Effector memory CD8-positive, alpha-beta T cell (primary cell): ENCODE results near the gene CREG2.

Experiments used
- ATAC-seq: fragments of 150-1000 bp; cut with Tn5 transposase; replicated peaks from 2 replicates; pipeline ENCODE4 v1.10.0; 2021; ENCODE audit warnings: mild to moderate bottlenecking, moderate library complexity
- DNase-seq, 3 experiments: peaks; one replicate each; pipeline ENCODE4 v3.0.0; 2021
- H3K27ac Mint-ChIP-seq, 2 donors: one replicate each; pipeline ENCODE4 v1.8.0; 2022; ENCODE audit warnings: mild to moderate bottlenecking in 2 of 2, mixed read lengths in 2 of 2, moderate library complexity in 2 of 2
- H3K27me3 Mint-ChIP-seq, 2 donors: one replicate each; pipeline ENCODE4 v1.8.0; 2022; ENCODE audit warnings: mixed read lengths in 2 of 2
- H3K36me3 Mint-ChIP-seq: one replicate; pipeline ENCODE4 v1.8.0; 2022; ENCODE audit warnings: mild to moderate bottlenecking, moderate library complexity, mixed read lengths; ENCODE audit not compliant: insufficient read depth
- H3K4me1 Mint-ChIP-seq, 2 donors: one replicate each; pipeline ENCODE4 v1.8.0; 2022; ENCODE audit warnings: low read depth in 2 of 2, mixed read lengths in 2 of 2
- H3K4me3 Mint-ChIP-seq, 2 donors: one replicate each; pipeline ENCODE4 v1.8.0; 2022; ENCODE audit warnings: mild to moderate bottlenecking in 2 of 2, mixed read lengths in 2 of 2, moderate library complexity in 2 of 2
- H3K9me3 Mint-ChIP-seq, 2 donors: one replicate each; pipeline ENCODE4 v1.8.0; 2022; ENCODE audit warnings: mixed read lengths in 2 of 2

CREG2 gene

DNA sequence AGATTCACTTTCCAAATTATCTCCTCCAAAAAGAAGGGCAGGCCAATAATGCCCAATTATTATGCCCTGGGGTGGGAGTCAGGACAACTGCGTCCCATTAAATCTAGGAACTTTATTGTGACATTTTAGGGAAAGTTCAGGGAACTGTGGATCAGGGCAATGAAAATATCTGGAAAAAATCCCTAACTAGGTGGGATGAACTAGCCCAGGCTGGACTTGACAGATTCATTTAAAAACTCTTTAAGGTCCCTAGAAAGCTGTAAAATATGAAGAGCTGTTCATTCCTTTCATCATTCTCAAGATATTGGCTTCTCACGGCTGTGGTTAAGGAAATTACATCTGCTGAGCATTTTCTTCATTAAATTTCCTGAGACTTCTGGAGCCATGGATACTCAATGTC is 8.2 kb downstream of the CREG2 start:
- Mint-ChIP-seq H3K9me3 (no peaks in the 10 kb centered on the region), H3K27ac (no peak overlapping the region), H3K4me3 (no peak overlapping the region), H3K36me3 (peaks cover 3% of the 10 kb centered on the region), H3K27me3 (peaks cover 12 to 25% of the 10 kb centered on the region in 2 donors), H3K4me1 (no peaks in the 10 kb centered on the region)
- ATAC-seq (no peak), DNase-seq (no peak)

DNA sequence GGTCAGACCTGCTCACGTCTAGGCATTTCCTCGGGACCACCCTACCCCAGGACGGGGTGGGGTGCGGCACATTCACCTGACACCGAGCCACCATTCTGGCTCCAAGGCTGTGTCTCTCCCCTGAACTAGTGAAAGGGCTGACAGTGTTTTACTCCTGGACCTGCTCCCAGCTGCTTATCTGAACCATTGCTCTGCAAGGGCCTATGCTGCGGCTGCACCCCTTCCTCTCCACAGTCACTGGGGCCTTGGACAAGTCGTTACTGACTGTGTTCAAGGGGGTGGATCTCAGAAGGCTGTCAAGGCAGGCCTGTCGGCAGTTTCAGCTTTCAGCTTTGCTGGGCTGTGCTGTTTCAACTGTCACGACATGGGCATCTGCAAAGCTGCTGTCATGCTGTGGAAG is 11.7 kb downstream of the CREG2 start:
- ATAC-seq (no peak), DNase-seq (no peak)
- Mint-ChIP-seq H3K36me3 (peaks cover 3% of the 10 kb centered on the region), H3K27me3 (no peaks in the 10 kb centered on the region), H3K4me1 (no peaks in the 10 kb centered on the region), H3K9me3 (no peaks in the 10 kb centered on the region), H3K4me3 (no peak overlapping the region), H3K27ac (no peak overlapping the region)

DNA sequence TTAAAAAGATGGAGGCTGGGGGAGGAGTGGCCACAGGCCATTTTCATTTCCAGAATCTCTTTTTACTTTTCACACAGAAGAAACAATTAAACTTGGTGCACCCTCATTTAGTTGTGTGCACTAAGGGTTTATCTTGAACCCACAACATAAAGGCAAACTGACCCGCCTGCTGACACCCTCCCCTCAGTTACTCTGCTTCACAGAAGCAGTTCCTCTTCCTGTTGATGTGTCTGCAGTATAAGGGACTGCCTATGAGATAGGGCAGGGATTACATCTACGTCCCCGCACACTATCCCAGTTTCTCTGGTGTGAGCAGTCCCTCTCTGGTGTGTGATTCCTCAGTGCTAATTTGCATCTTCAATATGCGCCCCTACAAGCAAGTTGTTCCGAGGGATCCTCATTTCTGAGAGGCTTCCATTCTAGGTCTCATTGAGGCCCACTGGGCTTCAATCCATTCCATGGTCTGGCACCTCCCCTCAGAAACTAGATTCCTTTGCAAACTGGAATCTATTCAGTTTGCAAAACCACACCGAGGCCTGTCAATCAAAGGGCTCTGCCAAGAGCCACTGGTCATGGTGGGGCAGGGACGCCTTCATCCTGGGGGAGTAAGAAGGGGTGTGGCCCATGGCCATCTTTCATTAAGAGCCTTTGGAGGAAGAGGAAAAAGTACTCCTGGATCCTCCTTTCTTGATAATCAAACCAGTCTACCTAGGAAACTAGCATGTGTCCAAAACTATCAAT is 12.3 kb downstream of the CREG2 start:
- Mint-ChIP-seq H3K9me3 (no peaks in the 10 kb centered on the region), H3K27ac (no peak overlapping the region), H3K36me3 (no peaks in the 10 kb centered on the region), H3K27me3 (no peaks in the 10 kb centered on the region), H3K4me1 (no peaks in the 10 kb centered on the region), H3K4me3 (no peak overlapping the region)
- no peak for DNase-seq
- no peak for ATAC-seq

DNA sequence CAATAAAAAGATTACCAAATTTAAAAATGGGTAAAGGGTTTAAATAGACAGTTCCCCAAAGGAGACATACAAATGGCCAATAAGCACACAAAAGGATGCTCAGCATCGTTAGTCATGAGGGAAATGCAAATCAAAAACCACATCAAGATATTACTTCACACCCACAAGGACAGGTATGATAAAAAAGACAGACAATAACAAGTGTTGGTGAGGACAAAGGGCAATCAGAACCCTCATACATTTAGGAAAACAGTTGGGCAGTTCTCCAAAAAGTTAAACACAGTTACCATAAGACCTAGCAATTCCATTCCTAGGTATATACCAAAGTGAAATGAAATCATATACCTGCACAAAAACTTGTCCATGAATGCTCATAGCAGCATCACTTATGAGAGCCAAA is 14.5 kb downstream of the CREG2 start:
- no peaks in the 10 kb centered on the region for H3K27me3 Mint-ChIP-seq
- H3K36me3 Mint-ChIP-seq, result no peaks in the 10 kb centered on the region
- H3K4me3 Mint-ChIP-seq, result no peak overlapping the region
- ATAC-seq (no peak), DNase-seq (no peak)
- no peaks in the 10 kb centered on the region for H3K4me1 Mint-ChIP-seq
- no peaks in the 10 kb centered on the region for H3K9me3 Mint-ChIP-seq
- H3K27ac Mint-ChIP-seq, result no peak overlapping the region

DNA sequence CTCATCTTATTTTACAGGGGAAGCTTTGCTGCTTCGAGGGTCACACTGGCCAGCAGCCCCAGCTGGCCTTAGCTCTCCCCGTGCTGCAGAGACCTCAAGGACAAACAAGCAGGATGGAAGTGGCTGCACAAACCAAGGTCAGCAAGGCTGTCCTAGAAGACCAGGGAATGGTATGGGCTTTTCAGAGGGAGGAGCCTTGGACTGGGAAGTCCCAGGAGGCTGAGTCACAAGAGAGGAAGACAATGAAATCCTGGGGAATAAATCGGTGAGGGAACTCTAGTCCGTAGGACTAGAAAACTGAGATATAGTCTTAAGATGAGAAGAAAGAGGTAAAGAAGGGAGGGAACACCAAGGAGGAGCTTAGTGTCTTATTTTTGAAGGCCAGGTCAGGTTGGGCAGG is 15.7 kb downstream of the CREG2 start:
- H3K36me3 Mint-ChIP-seq, result no peaks in the 10 kb centered on the region
- ATAC-seq (no peak), DNase-seq (no peak)
- no peaks in the 10 kb centered on the region for H3K27me3 Mint-ChIP-seq
- no peaks in the 10 kb centered on the region for H3K4me1 Mint-ChIP-seq
- H3K27ac Mint-ChIP-seq, result no peak overlapping the region
- no peak overlapping the region for H3K4me3 Mint-ChIP-seq
- no peaks in the 10 kb centered on the region for H3K9me3 Mint-ChIP-seq

DNA sequence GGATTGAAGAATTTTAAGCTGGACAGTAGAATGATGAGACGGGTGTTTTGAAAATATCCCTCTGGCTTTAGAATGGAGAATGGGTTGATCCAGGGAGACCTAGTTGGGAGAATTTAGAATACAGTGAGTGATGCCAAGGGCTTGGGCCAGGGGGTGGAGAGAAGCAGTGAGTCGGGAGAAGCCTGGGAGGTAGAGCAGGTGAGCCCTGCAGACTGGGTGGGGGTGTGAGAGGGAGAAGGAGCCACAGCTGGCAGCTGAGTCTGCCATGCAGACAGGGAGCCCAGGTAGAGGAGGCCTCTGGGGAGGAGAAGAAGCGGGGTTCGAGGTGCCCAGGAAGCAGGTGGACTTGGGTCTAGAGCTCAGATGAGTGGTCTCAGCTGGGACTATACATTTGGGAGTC is 18.2 kb downstream of the CREG2 start:
- H3K4me3 Mint-ChIP-seq, result no peak overlapping the region
- H3K27ac Mint-ChIP-seq, result peak overlapping the region in 1 of 2 donors; percentile 48
- no peaks in the 10 kb centered on the region for H3K27me3 Mint-ChIP-seq
- H3K9me3 Mint-ChIP-seq, result no peaks in the 10 kb centered on the region
- ATAC-seq (no peak), DNase-seq (no peak)
- H3K4me1 Mint-ChIP-seq, result no peaks in the 10 kb centered on the region
- H3K36me3 Mint-ChIP-seq, result no peaks in the 10 kb centered on the region

DNA sequence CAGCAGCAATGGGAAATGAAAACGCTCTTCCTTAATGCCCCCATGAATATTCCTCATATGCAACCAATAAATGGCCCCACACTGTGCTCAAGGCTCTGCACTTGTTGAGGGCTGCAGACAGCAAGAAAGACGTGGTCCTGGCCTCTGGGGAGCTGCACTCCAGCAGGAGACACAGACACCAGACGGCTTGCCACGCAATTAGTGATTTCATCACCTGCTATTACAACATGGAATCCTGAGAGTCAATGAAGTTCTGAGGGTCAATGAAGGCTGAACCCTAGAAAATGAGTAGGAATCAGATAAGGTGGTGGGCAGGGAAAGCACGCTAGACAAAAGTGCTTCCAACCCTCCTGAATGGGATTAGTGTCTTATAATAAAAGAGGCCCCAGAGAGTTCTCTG is 18.9 kb downstream of the CREG2 start:
- no peak for DNase-seq
- H3K36me3 Mint-ChIP-seq, result no peaks in the 10 kb centered on the region
- H3K4me1 Mint-ChIP-seq, result no peaks in the 10 kb centered on the region
- H3K4me3 Mint-ChIP-seq, result no peak overlapping the region
- no peaks in the 10 kb centered on the region for H3K9me3 Mint-ChIP-seq
- no peak overlapping the region for H3K27ac Mint-ChIP-seq
- no peak for ATAC-seq
- no peaks in the 10 kb centered on the region for H3K27me3 Mint-ChIP-seq

DNA sequence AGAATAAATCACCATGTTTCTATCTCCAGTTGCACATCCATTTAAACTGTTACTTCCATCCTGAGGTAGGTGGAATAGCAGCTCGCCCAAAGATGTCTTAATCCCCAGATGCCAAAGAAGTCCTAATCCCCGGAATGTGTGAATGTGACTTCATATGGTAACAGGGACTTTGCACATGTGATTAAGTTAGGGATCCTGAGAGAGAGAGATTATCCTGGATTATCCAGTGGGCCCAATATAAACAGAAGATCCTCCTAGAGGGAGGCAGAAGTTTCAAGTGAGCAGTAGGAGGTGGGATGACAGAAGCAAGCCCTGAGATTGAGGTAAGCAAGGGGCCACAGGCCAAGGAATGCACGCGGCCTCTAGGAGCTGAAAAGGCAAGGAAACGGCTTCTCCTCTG is 19.8 kb downstream of the CREG2 start:
- peaks cover 2% of the 10 kb centered on the region in 2 donors for H3K4me1 Mint-ChIP-seq
- H3K9me3 Mint-ChIP-seq, result no peaks in the 10 kb centered on the region
- H3K36me3 Mint-ChIP-seq, result no peaks in the 10 kb centered on the region
- H3K4me3 Mint-ChIP-seq, result no peak overlapping the region
- H3K27ac Mint-ChIP-seq, result no peak overlapping the region
- DNase-seq, result no peak
- H3K27me3 Mint-ChIP-seq, result no peaks in the 10 kb centered on the region
- ATAC-seq, result no peak

DNA sequence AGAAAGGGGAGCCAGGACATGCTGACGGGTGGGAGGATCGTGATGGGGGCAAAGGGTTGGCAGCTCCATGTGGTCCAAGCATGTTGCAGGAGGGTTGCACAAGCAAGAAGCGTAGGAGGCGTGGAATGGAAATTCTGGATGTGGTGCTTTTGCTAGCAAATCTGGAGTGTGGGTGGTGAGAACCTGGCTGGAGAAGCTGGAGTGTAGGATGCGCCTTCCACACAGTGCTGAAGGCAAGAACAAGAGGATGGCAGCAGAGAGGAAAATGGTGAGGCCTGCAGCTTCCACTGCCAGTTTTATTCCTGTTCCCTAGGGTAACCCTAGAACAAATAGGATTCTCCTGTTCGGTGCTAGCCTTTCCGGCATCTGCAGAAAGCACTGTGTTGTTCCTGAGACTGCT is 22.4 kb downstream of the CREG2 start:
- DNase-seq (no peak), ATAC-seq (no peak)
- Mint-ChIP-seq H3K4me3 (no peak overlapping the region), H3K27me3 (no peaks in the 10 kb centered on the region), H3K4me1 (peaks cover 20 to 27% of the 10 kb centered on the region in 2 donors), H3K27ac (no peak overlapping the region), H3K36me3 (no peaks in the 10 kb centered on the region), H3K9me3 (no peaks in the 10 kb centered on the region)

DNA sequence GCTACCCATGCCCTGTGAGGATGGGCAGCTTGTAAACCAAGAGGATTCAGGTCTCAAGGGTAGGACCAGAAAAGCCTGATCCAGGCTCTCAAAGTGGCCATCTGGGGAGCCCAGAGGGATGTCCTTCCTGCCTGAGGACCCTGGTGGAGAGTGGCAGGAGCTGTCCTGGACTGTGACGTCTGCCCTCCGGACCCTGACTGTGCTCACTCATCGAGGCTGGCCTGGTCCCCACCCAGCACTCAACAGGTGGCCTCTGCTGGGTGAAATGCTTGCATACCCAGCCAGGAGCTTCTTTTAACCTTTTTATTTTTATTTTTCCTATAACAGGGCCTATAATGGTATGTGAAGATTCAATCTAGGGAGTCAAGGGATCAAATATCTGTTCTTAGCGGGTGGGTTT is 24.5 kb downstream of the CREG2 start:
- no peaks in the 10 kb centered on the region for H3K27me3 Mint-ChIP-seq
- ATAC-seq (no peak), DNase-seq (no peak)
- peak overlapping the region in 1 of 2 donors; percentile 68 for H3K4me3 Mint-ChIP-seq
- no peaks in the 10 kb centered on the region for H3K9me3 Mint-ChIP-seq
- H3K36me3 Mint-ChIP-seq, result no peaks in the 10 kb centered on the region
- peaks cover 20 to 32% of the 10 kb centered on the region in 2 donors for H3K4me1 Mint-ChIP-seq
- H3K27ac Mint-ChIP-seq, result peak overlapping the region; percentile 77 to 90

DNA sequence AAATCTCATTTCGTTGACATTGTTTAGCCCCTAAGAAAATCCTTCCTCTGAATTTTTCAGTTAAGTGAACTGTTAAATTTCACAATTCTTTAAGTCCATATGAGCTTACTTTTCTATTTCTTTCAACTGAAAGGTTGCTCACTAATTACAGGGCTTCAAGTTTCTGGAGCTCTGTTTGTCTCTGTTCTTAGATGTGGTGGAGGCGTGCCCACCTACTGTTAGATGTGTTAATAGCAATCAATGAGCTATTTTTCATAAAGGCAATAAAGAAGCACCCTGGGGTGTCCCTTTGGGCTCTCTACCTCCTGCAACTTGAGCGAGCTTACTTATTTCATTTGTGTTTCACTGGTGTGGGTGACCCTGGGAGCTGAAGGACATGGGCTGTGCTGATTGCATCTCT is 25.0 kb downstream of the CREG2 start:
- no peaks in the 10 kb centered on the region for H3K27me3 Mint-ChIP-seq
- H3K27ac Mint-ChIP-seq, result peak overlapping the region; percentile 77 to 90
- peak; percentile 72 for ATAC-seq
- peak in 1 of 3 experiments; percentile 16 for DNase-seq
- peaks cover 20 to 32% of the 10 kb centered on the region in 2 donors for H3K4me1 Mint-ChIP-seq
- peak overlapping the region; percentile 60 to 68 for H3K4me3 Mint-ChIP-seq
- no peaks in the 10 kb centered on the region for H3K9me3 Mint-ChIP-seq
- H3K36me3 Mint-ChIP-seq, result no peaks in the 10 kb centered on the region

DNA sequence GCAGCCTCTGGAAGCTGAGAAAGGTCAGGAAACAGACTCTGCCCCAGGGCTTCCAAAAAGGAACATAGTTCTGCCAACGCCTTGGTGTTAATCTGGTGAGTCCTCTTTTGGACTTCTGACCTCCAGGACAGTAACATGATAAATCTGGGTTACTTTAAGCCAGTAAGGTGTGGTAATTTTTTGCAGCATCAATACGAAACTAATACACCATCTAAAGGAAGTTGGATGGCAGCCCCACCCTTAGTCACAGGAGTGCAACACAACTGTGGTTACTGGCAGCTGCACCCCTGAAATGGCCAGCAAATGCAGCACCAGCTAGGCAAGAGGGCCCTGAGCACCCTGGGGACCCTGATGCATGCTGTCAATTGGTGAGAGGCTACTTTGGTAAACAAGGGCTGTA is 25.8 kb downstream of the CREG2 start:
- H3K27me3 Mint-ChIP-seq, result no peaks in the 10 kb centered on the region
- DNase-seq (peak in 1 of 3 experiments; percentile 14), ATAC-seq (peak; percentile 88)
- H3K36me3 Mint-ChIP-seq, result no peaks in the 10 kb centered on the region
- H3K9me3 Mint-ChIP-seq, result no peaks in the 10 kb centered on the region
- H3K4me3 Mint-ChIP-seq, result peak overlapping the region; percentile 60 to 68
- peak overlapping the region; percentile 77 to 90 for H3K27ac Mint-ChIP-seq
- peaks cover 20 to 32% of the 10 kb centered on the region in 2 donors for H3K4me1 Mint-ChIP-seq

DNA sequence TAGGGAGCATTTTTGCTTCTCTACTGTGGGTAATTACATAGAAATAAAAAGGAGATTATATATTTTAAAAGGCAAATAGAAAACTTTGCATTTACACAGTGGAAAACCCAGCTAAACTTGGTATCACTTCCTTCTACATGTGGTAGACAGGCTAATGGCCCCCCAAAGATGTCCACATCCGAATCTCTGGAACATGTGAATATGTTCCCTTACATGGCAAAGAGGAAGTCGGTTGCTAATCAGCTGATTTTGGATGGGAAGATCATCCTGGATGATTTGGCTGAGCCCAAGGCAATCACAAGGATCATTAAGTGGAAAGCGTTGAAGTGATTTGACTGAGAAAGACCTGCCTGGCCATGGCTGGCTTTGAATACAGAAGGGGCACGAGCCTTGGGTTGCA is 26.2 kb downstream of the CREG2 start:
- no peaks in the 10 kb centered on the region for H3K9me3 Mint-ChIP-seq
- DNase-seq (no peak), ATAC-seq (no peak)
- peaks cover 20 to 32% of the 10 kb centered on the region in 2 donors for H3K4me1 Mint-ChIP-seq
- H3K4me3 Mint-ChIP-seq, result peak overlapping the region; percentile 60 to 68
- H3K27ac Mint-ChIP-seq, result peak overlapping the region; percentile 77 to 90
- H3K36me3 Mint-ChIP-seq, result no peaks in the 10 kb centered on the region
- H3K27me3 Mint-ChIP-seq, result no peaks in the 10 kb centered on the region

DNA sequence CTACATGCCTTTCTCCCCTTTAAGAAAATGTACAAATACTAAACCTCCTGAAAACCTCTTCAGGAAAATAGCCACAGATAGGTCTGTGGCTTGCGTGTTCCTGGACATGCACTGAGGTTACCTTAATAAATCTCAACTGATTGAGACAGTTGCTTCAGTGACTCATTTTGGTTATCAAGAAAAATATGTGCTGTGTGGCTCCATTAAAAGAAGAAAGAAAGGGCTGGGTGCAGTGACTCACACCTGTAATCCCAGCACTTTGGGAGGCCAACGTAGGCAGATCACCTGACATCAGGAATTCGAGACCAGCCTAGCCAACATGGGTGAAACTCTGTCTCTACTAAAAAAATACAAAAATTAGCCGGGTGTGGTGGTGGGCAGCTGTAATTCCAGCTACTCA is 27.1 kb downstream of the CREG2 start:
- H3K27me3 Mint-ChIP-seq, result no peaks in the 10 kb centered on the region
- no peaks in the 10 kb centered on the region for H3K36me3 Mint-ChIP-seq
- DNase-seq (no peak), ATAC-seq (no peak)
- H3K4me3 Mint-ChIP-seq, result no peak overlapping the region
- peak overlapping the region in 1 of 2 donors; percentile 25 for H3K27ac Mint-ChIP-seq
- H3K4me1 Mint-ChIP-seq, result peaks cover 20 to 32% of the 10 kb centered on the region in 2 donors
- H3K9me3 Mint-ChIP-seq, result no peaks in the 10 kb centered on the region
